ENCODE measurements around the gene DUOXA1. TPM values are rescaled to one million over a fixed set of nuclear protein-coding genes. Genes with fewer than 3 reads are reported as not detected.

Gene DUOXA1
- polyA plus RNA-seq, 2 of the 4 experiments (the other 2 are of a cell fraction): 0.18 to 0.23 TPM

GRCh38 chr15:45161666-45162065 is 32.0 kb upstream of the DUOXA1 start (continued):
- TF ChIP-seq REST (IDR thresholded peaks at IDR 0.05) (no peak), MYC (IDR thresholded peaks at IDR 0.05; ENCODE audit: borderline replicate concordance, low read length) (no peak), ESRRA (IDR thresholded peaks at IDR 0.05; ENCODE audit: borderline replicate concordance, low read length) (no peak), JUN (IDR thresholded peaks at IDR 0.05) (no peak), CHD2 (IDR thresholded peaks at IDR 0.05; ENCODE audit: low read length, partially characterized antibody) (no peak)

GRCh38 chr15:45157974-45158373 is 28.3 kb upstream of the DUOXA1 start:
- POLR2A ChIA-PET: no interaction called here
- ATAC-seq (no peak), FAIRE-seq (no peak), DNase-seq (ENCODE audit: low read depth in 1 of 2, low spot score in 1 of 2) (no peak)
- Histone ChIP-seq H3K4me1 (peaks cover 4% of the 10 kb centered on the region; the same call in 2 of the 3 replicates), H3K4me3 (no peak overlapping the region), H3K9me3 (no peaks in the 10 kb centered on the region), H3K4me2 (no peak overlapping the region), H3K27ac (no peak overlapping the region)
- CTCF ChIA-PET: interaction anchor here (0.5 to 8.6 kb wide), 4 partner anchors 10 to 432 kb away, joined by 3 to 104 read pairs (median 7); no protein-coding TSS in a partner anchor
- 69% methylated on average over 1 of the region's 1 CpG for WGBS (ENCODE audit: missing lambda C conversion rate)
- TF ChIP-seq EHMT2 (IDR thresholded peaks at IDR 0.05; ENCODE audit: low read depth) (no peak), HDAC2 (IDR thresholded peaks at IDR 0.05) (no peak), POLR2A (IDR thresholded peaks at IDR 0.05; ENCODE audit: low read length) (no peak), EP300 (IDR thresholded peaks at IDR 0.05) (no peak), PBX3 (IDR thresholded peaks at IDR 0.05) (no peak), HOXB13 (CRISPR knock-in tag; IDR thresholded peaks at IDR 0.05; ENCODE audit: low read depth) (no peak), CBX8 (IDR thresholded peaks at IDR 0.05) (no peak), REST (IDR thresholded peaks at IDR 0.05) (no peak), RARB (CRISPR knock-in tag; IDR thresholded peaks at IDR 0.05) (no peak), FOXS1 (CRISPR knock-in tag; IDR thresholded peaks at IDR 0.05) (no peak), ESRRA (IDR thresholded peaks at IDR 0.05; ENCODE audit: borderline replicate concordance, low read length) (no peak), CEBPB (IDR thresholded peaks at IDR 0.05) (no peak), NPAS2 (CRISPR knock-in tag; IDR thresholded peaks at IDR 0.05; ENCODE audit: borderline replicate concordance) (no peak), MAX (IDR thresholded peaks at IDR 0.05) (no peak)
